Measurements from ENCODE around the gene GNB1.
A peak's percentile ranks its signal among the peaks of the same experiment; 100 is the strongest.

The GNB1 gene

GRCh38 chr1:1782399-1783221 is 108.3 kb downstream of the GNB1 start:
- DNase-seq (ENCODE audit: low read depth in 3 of 3), result no peak

GRCh38 chr1:1781526-1781903 is 109.4 kb downstream of the GNB1 start:
- DNase-seq (ENCODE audit: low read depth in 3 of 3), result no peak

GRCh38 chr1:1780598-1781525 is 110.0 kb downstream of the GNB1 start:
- DNase-seq (ENCODE audit: low read depth in 3 of 3), result no peak

GRCh38 chr1:1779691-1780597 is 110.9 kb downstream of the GNB1 start:
- no peak for DNase-seq (ENCODE audit: low read depth in 3 of 3)

GRCh38 chr1:1779320-1779675 is 111.6 kb downstream of the GNB1 start:
- no peak for DNase-seq (ENCODE audit: low read depth in 3 of 3)

GRCh38 chr1:1778663-1779319 is 112.1 kb downstream of the GNB1 start:
- DNase-seq (ENCODE audit: low read depth in 3 of 3), result peak; percentile 66 to 75 (median 67)

- peak; percentile 59 to 68 (median 59) for DNase-seq (ENCODE audit: low read depth in 3 of 3)
Observed at GRCh38 chr1:1777950-1778662, 112.8 kb downstream of the GNB1 start, which contains the start of gene NADK. Gene NADK (minus strand): TSS chr1:1778470. CDS start chr1:1765406, 13,064 bp downstream.

- no peak for DNase-seq (ENCODE audit: low read depth in 3 of 3)
Observed at GRCh38 chr1:1777583-1777899, 113.3 kb downstream of the GNB1 start.

- no peak for DNase-seq (ENCODE audit: low read depth in 3 of 3)
Observed at GRCh38 chr1:1776672-1777582, 114.0 kb downstream of the GNB1 start.

- DNase-seq (ENCODE audit: low read depth in 3 of 3), result no peak
Observed at GRCh38 chr1:1775327-1776226, 115.3 kb downstream of the GNB1 start.

- DNase-seq (ENCODE audit: low read depth in 3 of 3), result no peak
Observed at GRCh38 chr1:1773874-1774273, 117.0 kb downstream of the GNB1 start.

- no peak for DNase-seq (ENCODE audit: low read depth in 3 of 3)
Observed at GRCh38 chr1:1771096-1771495, 119.8 kb downstream of the GNB1 start.

GRCh38 chr1:1770102-1770501 is 120.8 kb downstream of the GNB1 start:
- DNase-seq (ENCODE audit: low read depth in 3 of 3), result no peak

GRCh38 chr1:1768249-1768992 is 122.5 kb downstream of the GNB1 start:
- DNase-seq (ENCODE audit: low read depth in 3 of 3), result no peak

- DNase-seq (ENCODE audit: low read depth in 3 of 3), result no peak
Observed at GRCh38 chr1:1764876-1765470, 125.9 kb downstream of the GNB1 start.

GRCh38 chr1:1763657-1764621 is 126.9 kb downstream of the GNB1 start:
- DNase-seq (ENCODE audit: low read depth in 3 of 3), result no peak
